Loucy (cell line): ENCODE data around the gene PRR5.
"Not testable (repeated sequence)": the region's sequence is repeated elsewhere in the genome, so short reads cannot be mapped to it uniquely, and the experiment has no call there.

Experiments
- H2AFZ ChIP-seq: fragments of 200-600 bp; sonication (generic); 2 replicates; pipeline ENCODE4 v1.6.0; 2016; ENCODE audit warnings: antibody characterized with exemption, mild to moderate bottlenecking, low read length, moderate library complexity
- H3F3A ChIP-seq: fragments of 200-600 bp; 2 replicates; pipeline ENCODE4 v1.6.0; 2016; ENCODE audit warnings: antibody characterized with exemption, low read depth, mild to moderate bottlenecking
- H3K27me3 ChIP-seq: fragments of 200-600 bp; sonication (generic); 2 replicates; pipeline ENCODE4 v1.6.1; 2014; ENCODE audit warnings: low read length, mild to moderate bottlenecking; ENCODE audit not compliant: insufficient read depth, poor library complexity, severe bottlenecking
- H3K36me3 ChIP-seq: fragments of 200-600 bp; sonication (generic); 2 replicates; pipeline ENCODE4 v1.6.1; 2016; ENCODE audit warnings: low read length; ENCODE audit not compliant: insufficient read depth
- H3K4me1 ChIP-seq: fragments of 200-600 bp; sonication (generic); 2 replicates; pipeline ENCODE4 v1.5.1; 2014; ENCODE audit warnings: low read length, mild to moderate bottlenecking; ENCODE audit not compliant: insufficient read depth, poor library complexity, severe bottlenecking
- H3K4me2 ChIP-seq: fragments of 200-600 bp; sonication (generic); 2 replicates; pipeline ENCODE4 v1.6.0; 2014; ENCODE audit warnings: antibody characterized with exemption, low read length, low read depth, mild to moderate bottlenecking; ENCODE audit not compliant: poor library complexity, severe bottlenecking
- H3K4me3 ChIP-seq: fragments of 200-600 bp; sonication (generic); 2 replicates; pipeline ENCODE4 v1.5.1; 2014; ENCODE audit warnings: low read length, mild to moderate bottlenecking, mixed read lengths; ENCODE audit not compliant: poor library complexity, severe bottlenecking
- H3K79me2 ChIP-seq: fragments of 200-600 bp; sonication (generic); 2 replicates; pipeline ENCODE4 v1.6.1; 2014; ENCODE audit warnings: low read length; ENCODE audit not compliant: insufficient read depth
- H3K9ac ChIP-seq: fragments of 200-600 bp; sonication (generic); 2 replicates; pipeline ENCODE4 v1.6.0; 2014; ENCODE audit warnings: mild to moderate bottlenecking, low read depth, low read length, moderate library complexity; ENCODE audit not compliant: poor library complexity, severe bottlenecking
- H3K9me2 ChIP-seq: fragments of 200-600 bp; sonication (generic); replicated peaks from 2 replicates; pipeline ENCODE4 v1.6.1; 2016; ENCODE audit warnings: low read depth, low read length, mixed read lengths
- H3K9me3 ChIP-seq: fragments of 200-600 bp; sonication (generic); 2 replicates; pipeline ENCODE4 v1.6.1; 2014; ENCODE audit warnings: mild to moderate bottlenecking, antibody characterized with exemption, low read length, low read depth; ENCODE audit not compliant: insufficient read depth
- H4K20me1 ChIP-seq: fragments of 200-600 bp; sonication (generic); 2 replicates; pipeline ENCODE4 v1.6.0; 2014; ENCODE audit warnings: antibody characterized with exemption, low read length, mild to moderate bottlenecking; ENCODE audit not compliant: insufficient read depth, poor library complexity, severe bottlenecking
- CTCF ChIP-seq: fragments of 200-600 bp; sonication (generic); conservative IDR thresholded peaks from 2 replicates; pipeline ENCODE4 v1.5.1; 2014; ENCODE audit warnings: mild to moderate bottlenecking, antibody characterized with exemption, low read length
- EZH2phosphoT487 ChIP-seq: fragments of 200-600 bp; IDR thresholded peaks from 2 replicates; pipeline ENCODE4 v1.6.1; 2018; ENCODE audit warnings: antibody characterized with exemption, mild to moderate bottlenecking, moderate library complexity, borderline replicate concordance

Gene PRR5

DNA sequence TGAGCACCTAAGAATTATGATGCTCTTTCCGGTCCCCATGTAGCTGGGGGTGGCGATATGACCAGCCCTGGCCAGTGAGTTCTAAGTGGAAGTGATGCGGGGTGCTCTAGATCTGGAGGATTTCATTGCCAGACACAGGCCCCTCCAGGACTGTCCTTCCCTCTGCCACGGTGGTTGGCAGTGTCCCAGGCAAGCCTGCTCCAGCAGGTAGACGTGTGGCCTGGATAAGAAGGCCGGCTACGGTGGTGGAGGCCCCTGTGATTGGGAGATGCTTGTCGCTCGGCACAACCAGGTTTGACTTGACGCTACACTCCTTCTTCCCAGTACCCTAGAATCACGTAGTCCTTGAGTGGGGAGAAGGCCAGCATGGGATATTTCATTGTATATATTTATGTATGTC lies 41.2 kb downstream of the PRR5 start:
- Histone ChIP-seq H3K27me3 (no peaks in the 10 kb centered on the region), H3K4me3 (no peak overlapping the region), H3F3A (no peaks in the 10 kb centered on the region), H3K4me1 (no peaks in the 10 kb centered on the region), H3K9me3 (no peaks in the 10 kb centered on the region), H4K20me1 (no peaks in the 10 kb centered on the region), H3K9ac (no peak overlapping the region), H3K79me2 (no peaks in the 10 kb centered on the region), H3K4me2 (no peak overlapping the region), H3K9me2 (no peaks in the 10 kb centered on the region), H3K36me3 (no peaks in the 10 kb centered on the region), H2AFZ (no peak overlapping the region)
- TF ChIP-seq EZH2phosphoT487, result no peak
- no peak for TF ChIP-seq CTCF

GRCh38 chr22:44743804-44744211 lies 41.8 kb downstream of the PRR5 start:
- Histone ChIP-seq H4K20me1 (no peaks in the 10 kb centered on the region), H3K9me2 (no peaks in the 10 kb centered on the region), H3K9ac (no peak overlapping the region), H3K4me1 (no peaks in the 10 kb centered on the region), H3F3A (no peaks in the 10 kb centered on the region), H2AFZ (no peak overlapping the region), H3K4me3 (no peak overlapping the region), H3K36me3 (no peaks in the 10 kb centered on the region), H3K4me2 (no peak overlapping the region), H3K27me3 (no peaks in the 10 kb centered on the region), H3K9me3 (no peaks in the 10 kb centered on the region), H3K79me2 (no peaks in the 10 kb centered on the region)
- TF ChIP-seq EZH2phosphoT487 (no peak), CTCF (no peak)

DNA sequence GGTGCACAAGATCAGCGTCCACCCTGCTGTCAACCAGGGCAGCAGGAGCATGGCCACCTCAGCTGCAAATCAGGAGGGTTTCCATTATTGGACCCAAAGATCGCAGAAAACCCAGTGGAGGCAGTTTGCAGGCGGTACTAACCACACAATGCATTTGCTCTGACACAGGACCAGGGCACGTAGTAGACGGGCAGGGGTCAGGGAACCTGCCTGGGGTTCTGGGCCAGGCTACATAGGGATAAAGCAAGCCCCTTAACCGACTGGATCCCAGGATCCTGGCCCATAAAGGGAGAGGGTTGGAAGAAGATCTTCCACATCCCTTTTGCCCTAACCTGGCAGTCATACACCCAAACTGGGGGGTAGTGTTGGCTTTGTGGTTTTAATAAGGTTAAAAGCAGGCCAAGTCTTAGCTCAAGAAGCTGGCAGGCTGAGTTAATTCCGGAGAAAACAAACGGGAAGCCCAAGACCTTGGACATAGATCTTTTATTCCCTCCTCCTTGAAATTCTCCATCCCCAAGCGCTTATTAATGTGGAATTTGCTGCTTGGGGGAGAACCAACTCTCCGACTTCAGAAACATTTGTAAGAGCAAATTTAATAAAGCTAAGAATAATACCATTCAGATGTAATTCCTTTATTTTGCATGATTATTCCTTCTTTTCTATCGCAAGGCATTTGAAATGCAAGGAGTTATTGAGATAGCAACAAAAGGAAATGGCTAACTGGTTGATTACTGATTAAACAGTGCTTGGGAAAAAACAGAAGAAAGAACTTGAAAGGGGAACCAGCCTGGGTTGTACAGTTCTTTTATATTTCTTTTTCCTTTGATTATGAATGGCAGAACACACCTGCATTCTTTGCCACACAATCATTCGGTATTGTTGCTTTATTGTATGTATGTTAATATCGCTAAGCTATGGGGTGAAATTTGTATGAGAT lies 44.1 kb downstream of the PRR5 start:
- H3K4me1 ChIP-seq, result no peaks in the 10 kb centered on the region
- no peak overlapping the region for H3K4me2 ChIP-seq
- H3F3A ChIP-seq, result no peaks in the 10 kb centered on the region
- no peaks in the 10 kb centered on the region for H4K20me1 ChIP-seq
- no peaks in the 10 kb centered on the region for H3K27me3 ChIP-seq
- TF ChIP-seq CTCF (no peak), EZH2phosphoT487 (no peak)
- no peak overlapping the region for H3K4me3 ChIP-seq
- H3K36me3 ChIP-seq, result no peaks in the 10 kb centered on the region
- no peaks in the 10 kb centered on the region for H3K9me3 ChIP-seq
- no peaks in the 10 kb centered on the region for H3K9me2 ChIP-seq
- no peak overlapping the region for H3K9ac ChIP-seq
- no peak overlapping the region for H2AFZ ChIP-seq
- no peaks in the 10 kb centered on the region for H3K79me2 ChIP-seq

GRCh38 chr22:44747784-44748127 lies 45.8 kb downstream of the PRR5 start:
- not testable (repeated sequence) for H3K9ac ChIP-seq, H3K79me2 ChIP-seq, H2AFZ ChIP-seq, H3K4me1 ChIP-seq, H3F3A ChIP-seq, H4K20me1 ChIP-seq, H3K4me2 ChIP-seq, H3K9me3 ChIP-seq, H3K4me3 ChIP-seq, H3K27me3 ChIP-seq, H3K36me3 ChIP-seq, H3K9me2 ChIP-seq
